KOPT-K1 (cell line): ENCODE data around the gene STUM.

Experiments used
- H3K27ac ChIP-seq: fragments of 200-600 bp; sonication (generic); 2 replicates; pipeline ENCODE4 v1.5.1; 2016; ENCODE audit warnings: antibody characterized with exemption, mild to moderate bottlenecking, low read depth, low read length; ENCODE audit not compliant: poor library complexity, severe bottlenecking
- H3K36me3 ChIP-seq: fragments of 200-600 bp; sonication (generic); 2 replicates; pipeline ENCODE4 v1.5.1; 2017; ENCODE audit warnings: antibody characterized with exemption, mild to moderate bottlenecking, low read length, moderate library complexity; ENCODE audit not compliant: insufficient read depth
- H3K9me3 ChIP-seq: fragments of 200-600 bp; sonication (generic); 2 replicates; pipeline ENCODE4 v1.5.1; 2017; ENCODE audit warnings: antibody characterized with exemption, low read length, mild to moderate bottlenecking; ENCODE audit not compliant: insufficient read depth, poor library complexity, severe bottlenecking

Gene STUM

DNA sequence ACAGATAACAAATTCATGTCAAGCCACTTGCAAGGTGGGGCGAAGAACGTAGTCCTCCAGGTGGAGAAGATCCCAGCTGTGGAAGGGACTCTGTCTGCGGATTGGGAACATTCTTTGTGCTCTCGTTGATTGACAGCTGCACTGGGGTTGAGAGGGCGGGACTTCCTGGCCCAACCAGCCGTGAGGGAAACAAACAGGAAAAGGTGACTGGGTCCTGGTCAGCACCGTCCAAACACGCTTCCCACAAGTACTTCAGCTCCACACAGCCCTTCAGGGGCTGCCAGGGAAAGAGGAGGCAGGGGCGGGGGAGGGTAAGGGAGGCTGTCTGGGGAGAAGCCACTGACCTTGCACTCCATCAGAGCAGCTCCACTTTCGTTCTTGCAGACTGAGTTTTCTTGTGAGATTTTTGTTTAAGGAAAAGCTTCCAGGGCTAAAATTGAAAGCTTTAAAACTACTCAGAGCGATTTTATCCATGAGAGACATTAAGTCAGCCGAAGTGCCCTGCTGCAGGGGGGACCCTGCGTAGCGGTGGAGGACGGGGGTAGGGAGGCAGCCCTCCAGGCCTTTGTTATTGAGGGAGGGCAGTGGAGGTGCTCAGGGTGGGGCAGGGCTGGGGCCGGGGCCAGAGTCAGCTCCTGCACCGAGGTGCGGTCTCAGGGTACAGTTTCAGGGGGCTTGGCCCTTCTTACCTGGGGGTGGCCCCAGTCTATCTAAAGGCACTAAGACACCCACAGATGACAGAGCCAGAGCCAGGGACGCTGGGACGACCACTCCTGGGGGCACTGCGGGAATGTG is 21.6 kb upstream of the STUM start:
- Histone ChIP-seq H3K9me3 (no peaks in the 10 kb centered on the region), H3K27ac (no peak overlapping the region), H3K36me3 (no peaks in the 10 kb centered on the region)

DNA sequence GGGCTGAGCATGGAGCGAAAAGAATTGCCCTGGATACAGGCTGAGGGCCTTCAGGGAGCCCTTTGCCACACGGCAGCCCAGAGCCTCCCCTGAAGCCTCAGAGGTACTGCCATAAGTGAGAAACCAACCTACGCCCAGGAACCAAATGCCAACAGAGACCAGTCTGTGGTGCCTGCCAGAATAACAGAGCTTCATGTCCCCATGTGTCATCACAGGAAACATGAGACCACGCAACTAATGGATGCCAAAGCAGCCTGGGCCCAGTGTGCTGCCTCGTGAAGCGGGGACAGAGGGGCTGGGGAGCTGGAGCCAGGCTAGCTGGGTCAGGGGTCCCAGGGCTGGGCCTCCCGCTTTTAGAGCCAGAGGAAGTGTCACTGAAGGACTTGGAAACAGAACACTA is 18.7 kb upstream of the STUM start:
- H3K9me3 ChIP-seq, result no peaks in the 10 kb centered on the region
- H3K36me3 ChIP-seq, result no peaks in the 10 kb centered on the region
- H3K27ac ChIP-seq, result no peak overlapping the region

DNA sequence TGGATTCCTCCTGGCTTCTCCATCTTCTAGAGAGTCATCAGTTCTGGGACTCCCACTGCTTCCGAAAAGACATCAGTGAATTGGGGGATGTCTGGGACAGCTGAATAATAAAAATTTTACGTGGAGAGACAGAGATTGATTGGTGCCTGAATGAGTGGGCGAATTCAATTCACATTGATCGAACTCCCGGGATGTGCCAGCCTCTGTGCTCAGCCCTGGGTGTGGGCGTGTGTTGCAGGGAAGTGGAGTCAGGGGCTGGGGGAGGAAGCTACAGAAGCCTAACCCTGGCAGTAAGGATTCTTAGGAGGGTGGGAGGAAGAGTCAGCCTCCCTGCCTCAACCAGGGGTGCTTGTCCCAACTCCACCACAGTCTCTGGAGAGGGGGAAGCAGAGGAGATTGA is 18.0 kb upstream of the STUM start:
- Histone ChIP-seq H3K27ac (no peak overlapping the region), H3K9me3 (no peaks in the 10 kb centered on the region), H3K36me3 (no peaks in the 10 kb centered on the region)

- Histone ChIP-seq H3K9me3 (no peaks in the 10 kb centered on the region), H3K27ac (no peak overlapping the region), H3K36me3 (no peaks in the 10 kb centered on the region)
Observed at GRCh38 chr1:226531360-226532093, 17.0 kb upstream of the STUM start.

- H3K9me3 ChIP-seq, result no peaks in the 10 kb centered on the region
- H3K27ac ChIP-seq, result no peak overlapping the region
- H3K36me3 ChIP-seq, result no peaks in the 10 kb centered on the region
Observed at GRCh38 chr1:226532553-226532952, 16.0 kb upstream of the STUM start.

DNA sequence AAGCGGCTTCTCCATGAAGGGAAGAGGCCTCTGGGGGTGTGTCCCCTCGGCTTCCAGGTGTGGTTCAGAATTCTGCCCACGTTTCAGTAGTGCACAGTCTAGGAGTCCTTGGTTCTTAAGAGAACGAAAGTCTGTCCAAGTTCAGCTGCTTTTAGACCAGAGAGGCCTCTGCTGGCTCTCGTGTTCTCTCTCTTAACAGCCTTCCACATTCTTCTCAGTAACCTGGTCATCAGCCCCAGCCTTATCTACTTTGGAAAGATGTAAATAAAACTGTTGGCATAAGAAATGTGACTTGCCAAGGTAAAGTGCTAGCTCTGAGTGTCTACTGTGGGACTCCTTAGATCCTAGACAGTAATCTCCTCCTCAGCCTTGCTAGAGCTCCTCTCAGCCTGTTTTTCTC is 15.3 kb upstream of the STUM start:
- H3K9me3 ChIP-seq, result no peaks in the 10 kb centered on the region
- H3K36me3 ChIP-seq, result no peaks in the 10 kb centered on the region
- H3K27ac ChIP-seq, result no peak overlapping the region

- Histone ChIP-seq H3K9me3 (no peaks in the 10 kb centered on the region), H3K27ac (no peak overlapping the region), H3K36me3 (no peaks in the 10 kb centered on the region)
Observed at GRCh38 chr1:226534098-226534497, 14.5 kb upstream of the STUM start.

DNA sequence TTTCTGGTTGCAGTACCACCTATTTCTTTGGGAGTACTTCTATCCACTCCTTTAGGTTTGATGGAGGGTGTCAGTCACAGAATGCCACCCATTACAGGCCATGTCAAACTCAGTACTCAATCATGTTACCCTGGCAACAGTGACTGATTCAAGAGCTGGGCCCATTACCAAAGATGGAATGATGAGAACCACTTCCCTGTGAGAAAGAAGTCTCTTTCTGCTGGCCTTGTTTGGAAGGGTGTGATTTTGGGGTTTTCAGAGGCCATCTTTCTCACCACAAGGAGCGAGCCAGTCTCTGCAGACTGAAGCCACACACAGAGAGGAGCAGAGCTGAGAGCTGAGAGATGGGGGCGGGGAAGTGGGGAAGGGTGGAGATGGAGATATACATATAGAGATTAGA is 13.9 kb upstream of the STUM start:
- Histone ChIP-seq H3K9me3 (no peaks in the 10 kb centered on the region), H3K36me3 (no peaks in the 10 kb centered on the region), H3K27ac (no peak overlapping the region)

GRCh38 chr1:226535666-226536065 is 12.9 kb upstream of the STUM start:
- no peak overlapping the region for H3K27ac ChIP-seq
- no peaks in the 10 kb centered on the region for H3K9me3 ChIP-seq

DNA sequence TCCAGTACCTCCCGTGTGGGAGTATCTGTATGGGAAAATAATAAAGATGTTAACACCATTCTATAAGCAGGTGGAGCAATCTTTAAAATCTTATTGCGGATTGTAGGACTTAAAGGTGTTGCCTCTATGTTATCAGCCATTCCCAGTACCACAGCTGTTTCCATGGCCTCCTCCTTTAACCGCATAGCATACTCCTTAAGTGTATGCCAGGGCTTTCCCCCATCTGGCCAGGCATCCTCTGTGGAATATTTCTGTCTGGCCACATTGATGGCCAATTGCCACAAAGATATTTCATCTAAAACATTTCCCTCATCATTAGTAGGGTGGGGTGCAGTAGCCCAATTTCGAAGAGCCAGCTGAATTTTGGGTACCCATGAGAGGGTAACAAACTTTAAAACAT is 7.3 kb upstream of the STUM start:
- Histone ChIP-seq H3K9me3 (no peaks in the 10 kb centered on the region), H3K36me3 (no peaks in the 10 kb centered on the region), H3K27ac (no peak overlapping the region)

More at GRCh38 chr1:226535666-226536065, 12.9 kb upstream of the STUM start:
- H3K36me3 ChIP-seq, result no peaks in the 10 kb centered on the region

DNA sequence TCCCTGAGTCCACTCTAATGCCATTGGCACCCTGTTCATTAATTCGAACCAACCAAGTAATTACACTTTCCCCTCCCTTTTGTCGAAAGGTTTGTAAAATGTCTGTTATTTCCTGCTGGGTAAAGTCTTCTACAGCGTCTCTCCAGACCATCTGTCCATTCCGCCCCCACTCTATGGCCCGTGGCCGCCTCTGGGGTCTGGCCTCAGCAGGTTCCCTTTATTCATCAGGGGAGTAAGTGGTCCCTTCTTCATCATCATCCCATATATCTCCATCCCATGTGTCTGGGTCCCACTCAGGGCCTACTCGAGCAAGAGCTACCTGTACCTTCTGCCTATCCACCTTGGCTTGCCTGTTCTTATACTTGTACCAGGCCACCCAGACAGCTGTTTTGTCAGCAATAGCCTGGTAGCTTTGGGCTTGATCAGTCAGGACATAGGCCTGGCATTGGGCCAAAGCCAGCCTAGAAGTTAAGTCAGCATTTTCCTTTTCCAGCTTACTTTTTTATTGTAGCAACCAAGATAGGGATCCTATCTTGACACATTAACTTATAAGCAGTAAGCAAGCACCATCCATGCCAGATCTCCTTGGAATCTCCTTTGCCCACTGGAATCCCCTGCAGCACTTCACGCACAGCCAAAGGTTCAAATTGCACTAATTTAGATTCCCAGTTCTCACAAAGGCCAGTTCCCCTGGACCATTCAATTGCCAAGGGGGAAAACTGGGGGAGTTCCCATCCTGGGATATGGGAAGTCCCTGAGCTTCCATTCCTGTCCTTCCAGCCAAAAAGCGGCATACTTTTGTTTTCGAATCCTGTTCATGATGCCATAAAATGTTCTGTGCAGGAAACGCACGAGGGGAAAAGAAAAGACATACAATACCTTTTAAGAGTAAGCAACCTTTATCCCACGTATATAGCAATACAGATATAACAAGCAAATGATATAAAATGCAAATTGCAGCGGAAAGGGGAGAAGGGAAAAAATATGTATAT is 6.6 kb upstream of the STUM start:
- H3K36me3 ChIP-seq, result no peaks in the 10 kb centered on the region
- H3K27ac ChIP-seq, result no peak overlapping the region
- no peaks in the 10 kb centered on the region for H3K9me3 ChIP-seq

DNA sequence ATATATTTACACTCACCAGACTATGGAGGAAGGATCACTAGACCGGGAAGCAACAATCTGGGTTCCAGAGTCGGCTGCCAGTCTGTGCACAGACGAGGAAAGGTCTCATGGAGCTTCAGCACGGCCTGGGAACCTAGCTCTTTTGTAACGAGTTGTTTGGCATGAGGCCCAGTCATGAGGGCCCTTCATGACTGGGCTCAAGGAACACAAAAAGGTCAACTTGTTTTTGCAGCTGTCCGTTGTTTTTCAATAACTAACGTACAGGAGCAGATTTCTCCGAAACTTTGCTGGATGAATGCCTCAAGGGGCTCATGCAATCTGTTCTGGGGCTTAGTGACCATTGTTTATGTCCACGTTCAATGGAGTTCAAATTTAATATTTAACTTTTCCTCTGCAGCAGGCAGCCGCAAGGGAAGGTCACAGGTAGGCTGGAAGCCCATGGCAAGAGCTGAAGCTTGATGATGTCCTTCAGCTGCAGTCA is 5.9 kb upstream of the STUM start:
- no peak overlapping the region for H3K27ac ChIP-seq
- H3K36me3 ChIP-seq, result no peaks in the 10 kb centered on the region
- no peaks in the 10 kb centered on the region for H3K9me3 ChIP-seq

GRCh38 chr1:226545836-226546596 is 2.5 kb upstream of the STUM start:
- Histone ChIP-seq H3K9me3 (no peaks in the 10 kb centered on the region), H3K27ac (no peak overlapping the region), H3K36me3 (no peaks in the 10 kb centered on the region)

DNA sequence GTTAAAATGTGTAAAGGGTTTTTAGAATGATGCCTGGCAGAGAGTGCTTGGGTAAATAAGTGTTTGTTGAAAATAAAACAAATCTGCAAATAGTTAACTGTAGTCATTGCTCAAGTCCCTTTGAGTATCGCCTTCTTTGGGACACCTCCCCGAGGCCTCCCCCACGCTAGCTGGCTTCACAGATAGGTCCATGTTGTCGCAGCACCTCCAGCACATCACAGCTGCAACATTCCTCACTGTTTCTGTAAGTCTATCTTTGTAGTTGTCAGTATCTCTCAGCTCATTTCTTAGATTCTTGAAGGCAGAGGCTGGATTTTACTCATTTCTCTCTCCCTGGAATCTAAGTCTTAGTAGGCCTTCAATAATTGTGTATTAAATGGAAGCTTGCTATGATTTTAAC is 1.6 kb upstream of the STUM start:
- H3K9me3 ChIP-seq, result no peaks in the 10 kb centered on the region
- no peaks in the 10 kb centered on the region for H3K36me3 ChIP-seq
- H3K27ac ChIP-seq, result no peak overlapping the region
